Activated CD4-positive, alpha-beta T cell treated with anti-CD3 and anti-CD28 coated beads for 48 hours (primary cell): ENCODE data around the gene SELENON.
"Not testable (repeated sequence)": the region's sequence is repeated elsewhere in the genome, so short reads cannot be mapped to it uniquely, and the experiment has no call there.

Experiments
- DNase-seq: peaks from one replicate; pipeline ENCODE4 v3.0.0-alpha.2; 2020

Gene SELENON

GRCh38 chr1:25831569-25832196, 31.7 kb downstream of the SELENON start:
- DNase-seq = no peak

DNA sequence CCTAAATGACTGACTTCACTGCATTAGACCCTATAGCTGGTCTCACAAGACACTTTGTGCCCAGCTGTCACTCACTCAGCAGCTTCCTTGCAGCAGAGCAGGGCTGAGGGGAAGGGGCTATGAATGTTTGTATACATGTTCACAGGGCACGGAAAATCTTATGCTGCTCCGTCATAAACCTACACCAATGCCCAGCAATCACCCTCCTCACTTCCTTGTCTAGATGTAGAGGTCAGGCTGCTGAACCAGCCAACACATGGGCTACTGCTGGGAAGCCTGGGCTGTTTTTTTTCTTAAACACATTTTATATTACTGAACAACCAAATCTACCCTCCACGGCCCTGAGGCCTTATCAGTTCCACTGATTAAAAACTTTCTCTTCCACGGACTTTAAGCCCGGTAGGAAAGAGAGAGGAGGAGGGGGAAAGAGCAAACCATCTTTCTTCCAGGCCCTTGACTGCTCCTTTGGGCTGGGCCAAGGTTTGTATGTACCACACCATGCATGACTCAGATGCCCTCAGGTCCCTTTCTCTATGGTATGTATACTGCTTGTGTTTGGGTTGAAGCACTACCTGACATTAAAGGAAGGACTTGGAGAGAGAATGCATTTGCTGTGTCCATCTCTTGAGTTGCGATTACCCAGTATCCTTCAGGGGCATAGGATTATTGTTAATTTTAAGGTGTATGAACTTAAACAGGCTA, 32.5 kb downstream of the SELENON start:
- DNase-seq = no peak

- no peak for DNase-seq
Observed at GRCh38 chr1:25833158-25833557, 33.2 kb downstream of the SELENON start.

- DNase-seq = no peak
Observed at GRCh38 chr1:25834894-25835293, 34.9 kb downstream of the SELENON start.

DNA sequence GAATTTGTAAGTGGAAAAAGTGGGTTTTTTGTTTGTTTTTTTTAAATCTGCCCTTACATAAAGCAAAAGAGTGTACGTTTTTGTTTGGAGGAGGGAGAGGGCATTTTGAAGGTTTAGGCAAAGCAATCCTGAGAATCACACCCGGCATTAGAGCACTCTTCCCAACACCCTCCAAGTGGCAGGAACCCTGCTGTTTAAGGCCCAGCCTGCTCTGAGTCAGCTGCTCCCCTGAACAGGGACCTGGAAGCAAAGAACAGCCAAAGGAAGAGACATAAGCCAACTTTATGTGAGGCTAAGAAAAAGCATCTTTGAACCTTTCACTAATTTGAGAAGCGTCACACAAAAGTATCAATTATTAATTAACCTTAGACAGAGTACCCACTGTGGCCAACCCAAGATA, 36.7 kb downstream of the SELENON start:
- no peak for DNase-seq

GRCh38 chr1:25837262-25837875, 37.4 kb downstream of the SELENON start:
- DNase-seq = no peak

GRCh38 chr1:25839808-25840207, 39.8 kb downstream of the SELENON start:
- not testable (repeated sequence) for DNase-seq

DNA sequence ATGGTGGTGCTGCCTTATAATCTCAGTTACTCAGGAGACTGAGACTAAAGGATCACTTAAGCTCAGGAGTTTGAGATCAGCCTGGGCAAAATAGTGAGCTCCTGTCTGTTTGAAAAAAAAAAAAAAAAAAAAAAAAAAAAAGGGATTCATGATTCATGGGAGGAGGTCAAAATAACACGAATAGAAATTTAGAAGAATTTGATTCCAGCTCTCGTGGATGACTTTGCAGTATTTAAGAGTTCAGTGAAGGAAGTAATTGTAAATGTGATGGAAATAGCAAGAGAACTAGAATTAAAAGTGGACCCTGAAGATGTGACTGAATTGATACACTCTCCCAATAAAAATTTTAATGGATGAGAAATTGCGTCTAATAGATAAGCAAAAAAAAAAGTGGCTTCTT, 43.5 kb downstream of the SELENON start:
- DNase-seq = no peak

- no peak for DNase-seq
Observed at GRCh38 chr1:25844536-25845337, 44.7 kb downstream of the SELENON start.

GRCh38 chr1:25845664-25846063, 45.7 kb downstream of the SELENON start:
- no peak for DNase-seq

DNA sequence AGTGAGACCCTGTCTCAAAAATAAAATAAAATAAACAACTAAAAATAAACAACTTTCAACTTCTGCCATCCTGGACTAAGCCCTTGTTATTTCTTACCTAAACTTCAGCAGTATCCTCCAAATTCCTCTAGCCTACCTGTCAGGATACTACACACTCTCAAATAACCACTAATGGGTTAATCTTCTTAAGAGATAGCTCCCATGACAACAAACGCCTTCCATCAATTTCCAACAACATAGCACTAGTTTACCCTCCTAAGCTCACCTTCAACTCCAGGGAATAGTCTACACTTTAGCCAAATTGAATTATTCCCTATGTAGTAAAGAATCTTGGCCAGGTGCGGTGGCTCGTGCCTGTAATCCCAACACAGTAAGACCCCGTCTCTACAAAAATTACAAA, 47.9 kb downstream of the SELENON start:
- DNase-seq = no peak

DNA sequence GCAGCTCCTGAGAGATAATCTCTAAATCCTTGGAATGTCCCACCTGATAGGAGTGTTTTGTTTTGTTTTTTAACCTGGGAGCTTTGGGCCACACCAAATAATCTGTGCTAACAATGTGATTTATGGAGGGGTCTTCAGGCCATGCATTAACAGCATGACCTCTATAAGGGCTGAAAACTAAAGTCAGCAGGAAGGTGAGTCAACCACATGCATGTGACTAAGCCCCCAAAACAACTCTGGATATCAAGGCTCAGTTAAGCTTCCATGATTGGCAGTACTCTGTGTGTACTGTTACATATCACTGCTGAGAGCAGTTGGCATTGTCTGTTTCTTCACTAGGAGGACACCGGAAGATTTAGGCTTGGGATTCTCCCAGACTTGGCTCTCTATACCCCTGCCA, 48.5 kb downstream of the SELENON start:
- no peak for DNase-seq

GRCh38 chr1:25854554-25854953, 54.6 kb downstream of the SELENON start:
- DNase-seq = no peak

- no peak for DNase-seq
Observed at GRCh38 chr1:25856856-25857255, 56.9 kb downstream of the SELENON start.

DNA sequence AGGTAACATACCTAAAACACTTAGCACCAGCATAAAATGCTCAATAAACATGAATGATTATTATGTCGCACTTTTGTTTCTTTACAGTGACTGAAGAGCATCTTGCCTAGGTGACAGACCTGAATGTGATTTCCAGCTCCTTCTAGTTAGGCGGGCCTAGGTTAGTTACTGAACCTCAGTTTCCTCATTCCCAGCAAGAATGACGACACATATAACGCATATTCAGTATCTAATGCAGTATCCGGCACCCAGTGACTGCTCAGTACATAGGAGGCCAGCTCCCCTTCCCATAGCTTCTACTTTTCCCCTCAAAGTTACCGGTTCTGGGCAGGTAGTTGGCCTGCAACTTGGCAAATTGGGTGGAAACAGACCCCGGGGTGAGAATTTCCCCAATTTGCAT, 58.5 kb downstream of the SELENON start:
- DNase-seq = no peak

GRCh38 chr1:25858906-25859789, 59.2 kb downstream of the SELENON start, which contains the start of gene AUNIP:
AUNIP (minus strand) TSS chr1:25859457; CDS start chr1:25859357, 100 bp downstream.
- peak; percentile 95 for DNase-seq

DNA sequence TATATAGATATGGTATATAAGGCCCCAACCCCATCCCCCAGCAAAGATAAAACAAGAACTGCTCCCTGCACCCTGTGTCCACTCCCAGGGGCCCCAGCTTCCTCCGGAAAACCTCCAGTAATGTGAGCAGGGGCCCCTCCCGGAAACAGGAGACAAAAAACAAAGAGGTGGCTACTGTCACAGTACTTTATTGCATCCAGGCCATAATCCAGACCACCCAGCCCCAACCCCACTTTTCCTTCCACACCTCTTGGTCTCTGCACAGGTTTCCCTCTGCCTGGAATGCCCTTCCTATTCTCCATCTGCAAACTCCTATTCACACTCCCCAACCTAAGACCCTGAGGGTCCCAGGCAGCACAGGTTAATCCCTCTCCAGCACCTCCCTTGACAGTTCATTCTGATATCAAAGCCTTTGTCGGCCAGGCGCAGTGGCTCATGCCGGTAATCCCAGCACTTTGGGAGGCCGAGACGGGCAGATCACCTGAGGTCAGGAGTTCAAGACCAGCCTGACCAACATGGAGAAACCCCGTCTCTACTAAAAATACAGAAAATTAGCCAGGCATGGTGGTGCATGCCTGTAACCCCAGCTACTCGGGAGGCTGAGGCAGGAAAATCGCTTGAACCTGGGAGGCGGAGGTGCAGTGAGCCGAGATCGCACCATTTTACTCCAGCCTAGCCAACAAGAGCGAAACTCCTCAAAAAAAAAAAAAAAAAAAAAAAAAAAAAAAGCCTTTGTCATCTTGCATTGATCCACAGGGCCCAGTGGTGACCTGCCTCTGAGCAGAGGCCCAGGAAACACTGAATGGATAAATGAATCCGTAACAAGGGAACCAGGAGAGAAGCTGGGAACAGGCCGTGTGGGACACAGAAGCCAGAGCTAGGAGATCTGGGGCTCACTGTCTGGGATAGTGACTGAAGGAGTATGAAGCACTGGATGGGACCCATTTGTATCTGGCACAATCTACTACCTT, 61.6 kb downstream of the SELENON start:
- DNase-seq = no peak

GRCh38 chr1:25862785-25863485, 62.9 kb downstream of the SELENON start:
- DNase-seq = no peak

GRCh38 chr1:25863486-25864262, 63.7 kb downstream of the SELENON start:
- DNase-seq = no peak

GRCh38 chr1:25864434-25864833, 64.4 kb downstream of the SELENON start:
- no peak for DNase-seq
